Neuron (in vitro differentiated cells): ENCODE measurements around the gene DMXL2.
"Not testable (repeated sequence)": the region's sequence is repeated elsewhere in the genome, so short reads cannot be mapped to it uniquely, and the experiment has no call there.

ENCODE experiments used
- H2AFZ ChIP-seq: one replicate; pipeline ENCODE4 v1.6.1; 2013; ENCODE audit warnings: low read depth, mild to moderate bottlenecking, inconsistent platforms, low read length, moderate library complexity
- H3K27me3 ChIP-seq: one replicate; pipeline ENCODE4 v1.6.1; 2013; ENCODE audit warnings: low read length; ENCODE audit not compliant: insufficient read depth
- H3K36me3 ChIP-seq: one replicate; pipeline ENCODE4 v1.6.1; 2013; ENCODE audit warnings: low read length; ENCODE audit not compliant: insufficient read depth
- H3K4me1 ChIP-seq: one replicate; pipeline ENCODE4 v1.6.1; 2013; ENCODE audit warnings: low read length; ENCODE audit not compliant: insufficient read depth
- H3K4me3 ChIP-seq: 2 replicates; pipeline ENCODE4 v1.5.1; 2013; ENCODE audit warnings: mild to moderate bottlenecking, low read length, moderate library complexity
- H3K9me3 ChIP-seq: one replicate; pipeline ENCODE4 v1.6.1; 2013; ENCODE audit warnings: low read length

Gene DMXL2

GRCh38 chr15:51443282-51443914 is 179.2 kb downstream of the DMXL2 start:
- H2AFZ ChIP-seq: no peak overlapping the region
- no peaks in the 10 kb centered on the region for H3K9me3 ChIP-seq
- H3K4me1 ChIP-seq: no peaks in the 10 kb centered on the region
- H3K4me3 ChIP-seq: no peak overlapping the region
- peaks cover 12% of the 10 kb centered on the region for H3K36me3 ChIP-seq
- no peaks in the 10 kb centered on the region for H3K27me3 ChIP-seq

DNA sequence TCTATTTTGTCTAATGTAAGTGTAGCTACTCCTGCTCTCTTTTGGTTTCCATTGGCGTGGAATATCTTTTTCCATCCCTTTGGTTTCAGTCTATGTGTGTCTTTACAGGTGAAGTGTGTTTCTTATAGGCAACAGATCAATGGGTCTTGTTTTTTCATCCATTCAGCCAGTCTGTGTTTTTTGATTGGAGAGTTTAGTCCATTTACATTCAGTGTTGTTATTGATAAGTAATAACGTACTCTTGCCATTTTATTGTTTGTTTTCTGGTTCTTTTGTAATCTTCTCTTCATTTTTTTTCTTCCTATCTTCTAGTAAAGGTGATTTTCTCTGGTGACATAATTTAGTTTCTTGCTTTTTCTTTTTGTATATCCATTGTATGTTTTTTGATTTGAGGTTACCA is 184.0 kb downstream of the DMXL2 start:
- no peak overlapping the region for H2AFZ ChIP-seq

DNA sequence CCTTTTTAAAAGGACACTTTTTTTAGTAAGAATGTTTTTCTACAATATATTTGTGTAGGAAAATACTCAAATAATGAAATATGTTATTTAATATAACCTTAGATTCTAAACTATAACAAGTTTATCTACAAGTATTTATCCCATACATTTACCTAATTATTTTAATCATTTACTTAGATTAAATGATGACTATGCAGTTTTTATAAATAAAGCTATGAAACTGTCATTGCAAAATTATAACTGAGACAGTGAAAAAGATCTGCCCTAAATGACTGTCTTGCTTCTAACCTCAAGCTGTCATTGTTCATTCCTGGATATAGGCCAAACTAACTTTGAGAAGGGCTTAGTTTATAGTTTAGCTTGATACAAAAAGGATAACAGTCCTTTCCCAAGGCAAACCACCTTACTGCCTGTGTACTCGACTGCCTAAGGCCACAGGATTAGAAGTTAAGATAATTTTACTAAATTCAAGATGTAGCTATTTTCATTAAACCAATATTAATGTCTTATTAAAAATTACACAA is 197.0 kb downstream of the DMXL2 start:
- H3K27me3 ChIP-seq: no peaks in the 10 kb centered on the region
- H3K4me1 ChIP-seq: no peaks in the 10 kb centered on the region
- no peaks in the 10 kb centered on the region for H3K36me3 ChIP-seq
- no peak overlapping the region for H2AFZ ChIP-seq
- no peak overlapping the region for H3K4me3 ChIP-seq
- no peaks in the 10 kb centered on the region for H3K9me3 ChIP-seq

More for the DNA sequence above, 184.0 kb downstream of the DMXL2 start:
- Histone ChIP-seq H3K4me3 (no peak overlapping the region), H3K36me3 (no peaks in the 10 kb centered on the region), H3K9me3 (no peaks in the 10 kb centered on the region), H3K4me1 (no peaks in the 10 kb centered on the region), H3K27me3 (no peaks in the 10 kb centered on the region)

- Histone ChIP-seq H3K27me3 (no peaks in the 10 kb centered on the region), H3K9me3 (no peaks in the 10 kb centered on the region), H3K4me3 (no peak overlapping the region), H3K36me3 (no peaks in the 10 kb centered on the region), H3K4me1 (no peaks in the 10 kb centered on the region), H2AFZ (no peak overlapping the region)
Observed at GRCh38 chr15:51424780-51425179, 197.8 kb downstream of the DMXL2 start.

GRCh38 chr15:51423040-51423439 is 199.5 kb downstream of the DMXL2 start:
- H2AFZ ChIP-seq, H3K27me3 ChIP-seq, H3K4me1 ChIP-seq, H3K9me3 ChIP-seq, H3K36me3 ChIP-seq, H3K4me3 ChIP-seq: not testable (repeated sequence)

GRCh38 chr15:51416129-51416528 is 206.4 kb downstream of the DMXL2 start:
- H3K9me3 ChIP-seq: no peaks in the 10 kb centered on the region
- H3K4me1 ChIP-seq: no peaks in the 10 kb centered on the region

GRCh38 chr15:51414256-51414860 is 208.2 kb downstream of the DMXL2 start:
- H2AFZ ChIP-seq: no peak overlapping the region
- no peaks in the 10 kb centered on the region for H3K9me3 ChIP-seq
- no peaks in the 10 kb centered on the region for H3K27me3 ChIP-seq
- H3K36me3 ChIP-seq: no peaks in the 10 kb centered on the region
- H3K4me3 ChIP-seq: no peak overlapping the region
- H3K4me1 ChIP-seq: no peaks in the 10 kb centered on the region

More at GRCh38 chr15:51416129-51416528, 206.4 kb downstream of the DMXL2 start:
- Histone ChIP-seq H3K27me3 (no peaks in the 10 kb centered on the region), H2AFZ (no peak overlapping the region), H3K36me3 (no peaks in the 10 kb centered on the region), H3K4me3 (no peak overlapping the region)

DNA sequence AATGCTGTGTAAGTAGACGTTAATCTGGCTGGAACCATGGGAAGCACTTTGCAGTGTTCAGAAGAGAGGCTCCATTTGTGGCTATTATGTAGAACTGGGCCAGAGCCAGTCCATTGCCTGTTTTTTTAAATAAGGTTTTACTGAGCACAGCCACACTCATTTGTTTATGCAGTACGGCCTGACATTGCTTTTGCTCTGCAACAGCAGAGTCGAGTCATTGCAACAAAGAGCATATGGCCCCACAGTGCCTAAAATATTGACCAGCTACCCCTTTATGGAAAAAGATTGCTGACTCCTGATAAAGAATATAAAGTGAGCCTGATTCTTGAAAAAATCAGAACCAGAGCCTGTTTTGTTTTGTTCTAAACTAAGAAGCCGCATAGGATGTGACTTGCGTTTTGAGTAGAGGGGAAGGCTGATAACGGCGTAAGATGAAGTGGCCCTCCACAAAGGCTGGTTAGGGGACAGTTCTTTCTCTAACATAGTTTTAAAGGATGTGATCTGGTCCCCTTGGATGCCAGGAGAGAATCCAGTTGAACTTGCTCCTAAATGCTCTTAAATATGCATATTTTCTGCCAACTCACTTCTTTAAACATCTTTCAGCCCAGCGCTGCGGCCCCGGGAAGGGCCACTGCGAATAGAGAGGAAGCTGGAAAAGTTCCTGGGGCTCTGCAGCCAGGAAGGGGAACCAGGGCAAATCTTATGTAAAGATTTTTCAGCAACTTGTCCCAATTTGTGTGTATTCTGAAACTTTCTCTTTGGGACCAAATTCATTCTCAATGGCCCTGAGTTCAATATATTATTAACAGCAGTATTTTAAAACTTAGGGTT is 216.7 kb downstream of the DMXL2 start:
- no peaks in the 10 kb centered on the region for H3K9me3 ChIP-seq
- no peaks in the 10 kb centered on the region for H3K27me3 ChIP-seq
- peaks cover 6% of the 10 kb centered on the region for H3K4me1 ChIP-seq
- no peak overlapping the region for H2AFZ ChIP-seq
- no peak overlapping the region for H3K4me3 ChIP-seq
- no peaks in the 10 kb centered on the region for H3K36me3 ChIP-seq

DNA sequence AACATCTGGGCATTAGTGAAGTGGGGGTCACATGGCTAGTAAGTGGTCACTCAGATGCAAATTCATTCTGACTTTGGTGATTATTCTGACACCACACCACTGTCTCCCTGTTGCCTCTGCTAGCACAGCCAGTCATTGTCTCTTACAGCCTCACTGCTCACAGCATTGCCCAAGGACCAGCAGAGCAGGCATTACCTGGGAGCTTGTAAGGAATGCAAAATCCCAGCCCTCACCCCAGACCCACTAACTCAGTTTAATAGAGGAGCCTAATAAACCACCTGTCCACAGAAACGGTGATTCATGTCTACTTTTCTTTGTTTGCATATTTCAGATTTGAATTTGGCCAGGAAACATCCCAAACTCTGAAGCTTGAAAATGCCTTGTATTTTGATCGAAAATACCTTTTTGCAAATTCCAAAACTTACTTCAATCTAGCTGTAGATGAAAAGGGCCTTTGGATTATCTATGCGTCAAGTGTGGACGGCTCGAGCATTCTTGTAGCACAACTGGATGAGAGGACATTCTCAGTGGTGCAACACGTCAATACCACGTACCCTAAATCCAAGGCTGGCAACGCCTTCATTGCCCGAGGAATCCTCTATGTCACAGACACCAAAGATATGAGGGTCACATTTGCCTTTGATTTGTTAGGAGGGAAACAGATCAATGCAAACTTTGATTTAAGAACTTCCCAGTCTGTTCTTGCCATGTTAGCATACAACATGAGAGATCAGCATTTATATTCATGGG is 218.4 kb downstream of the DMXL2 start:
- Histone ChIP-seq H2AFZ (no peak overlapping the region), H3K9me3 (no peaks in the 10 kb centered on the region), H3K4me1 (peaks cover 13% of the 10 kb centered on the region), H3K36me3 (no peaks in the 10 kb centered on the region), H3K27me3 (no peaks in the 10 kb centered on the region), H3K4me3 (no peak overlapping the region)

DNA sequence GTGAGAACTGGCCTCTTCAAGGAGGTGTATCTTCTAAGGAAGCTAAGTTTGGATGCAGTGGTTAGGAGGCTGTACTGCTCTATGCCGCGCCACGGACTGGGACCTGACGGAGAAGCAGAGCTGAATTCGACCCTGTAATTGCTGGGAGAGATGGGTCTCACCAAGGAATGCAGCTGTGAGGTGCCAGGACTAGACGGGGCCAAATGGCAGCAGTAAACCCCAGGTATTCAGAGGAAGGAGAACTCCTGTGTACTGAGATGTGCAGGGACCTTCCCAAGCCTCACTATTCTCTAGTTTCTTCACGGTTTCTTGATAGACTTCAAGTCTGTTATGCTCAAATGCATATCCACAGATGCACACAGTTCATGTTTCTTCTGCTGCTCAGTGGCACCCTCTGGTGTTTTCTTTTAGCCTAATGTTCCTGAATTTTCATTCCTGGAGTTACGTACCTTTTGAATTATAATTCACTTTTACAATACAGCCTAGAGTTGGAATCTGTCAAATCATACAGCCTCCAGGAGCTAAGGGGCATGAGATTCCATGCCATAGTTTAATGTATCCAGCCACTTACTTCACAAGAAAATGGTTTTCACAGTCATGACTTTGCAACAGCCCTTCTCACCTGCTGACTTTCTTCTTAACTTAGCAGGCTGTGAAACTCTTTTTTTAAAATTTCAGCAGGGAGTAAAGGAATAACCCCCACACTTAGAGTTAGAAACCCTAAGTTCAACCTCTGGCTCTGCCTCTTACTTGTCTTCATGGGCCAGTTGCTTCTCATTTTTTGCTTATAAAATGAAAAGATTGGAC is 219.3 kb downstream of the DMXL2 start:
- peaks cover 21% of the 10 kb centered on the region for H3K4me1 ChIP-seq
- no peaks in the 10 kb centered on the region for H3K27me3 ChIP-seq
- H3K4me3 ChIP-seq: no peak overlapping the region
- H3K9me3 ChIP-seq: no peaks in the 10 kb centered on the region
- H3K36me3 ChIP-seq: no peaks in the 10 kb centered on the region
- no peak overlapping the region for H2AFZ ChIP-seq

DNA sequence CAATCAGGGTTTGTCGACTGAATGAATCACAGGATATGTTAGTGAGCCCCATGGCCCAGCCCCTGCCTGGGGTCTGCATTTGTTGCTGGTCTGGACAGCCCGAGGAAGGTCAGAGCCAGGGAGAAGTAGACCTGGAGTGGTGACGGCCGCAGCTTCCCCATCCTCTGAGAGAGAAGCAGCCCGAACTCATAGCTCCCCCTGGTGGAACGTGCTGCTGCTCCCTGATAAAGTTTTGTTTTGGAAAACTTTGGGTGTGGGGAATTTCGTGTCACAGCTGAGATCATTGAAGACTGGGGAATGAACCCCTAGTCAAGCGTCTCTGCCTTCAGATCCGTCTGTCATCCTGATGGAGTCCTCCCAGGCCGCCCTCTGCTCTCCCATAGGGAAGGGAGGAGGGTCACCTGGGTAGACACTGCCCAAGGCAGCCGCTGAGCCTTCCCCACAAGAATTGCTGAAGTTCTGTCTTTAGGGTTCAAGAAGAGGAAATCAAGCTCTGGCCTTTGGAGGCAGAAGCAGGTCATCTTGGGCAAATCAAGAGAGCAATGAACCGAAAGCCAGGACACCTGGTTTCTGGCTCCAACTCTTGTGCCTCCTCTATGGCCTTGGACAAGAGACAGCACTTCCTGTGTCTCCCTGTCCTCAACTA is 220.6 kb downstream of the DMXL2 start:
- Histone ChIP-seq H3K36me3 (no peaks in the 10 kb centered on the region), H3K4me3 (no peak overlapping the region), H2AFZ (no peak overlapping the region), H3K4me1 (peaks cover 26% of the 10 kb centered on the region), H3K27me3 (no peaks in the 10 kb centered on the region), H3K9me3 (no peaks in the 10 kb centered on the region)
